Ovary (tissue), 3 donors: ENCODE data around the gene STUM.

Experiments
- EP300 ChIP-seq: sonication (generic); formaldehyde crosslinking; IDR thresholded peaks from one replicate; pipeline ENCODE4 v1.6.1; 2017; ENCODE audit warnings: antibody characterized with exemption
- TF ChIP-seq, protein P1 (sequence below), 3 donors: fragments of 450-650 bp in 2 of 3; fragments of 200-600 bp in 1 of 3; IDR thresholded peaks; one replicate each; pipeline versions ENCODE4 v1.5.1 to v1.8.0; 2016 to 2022; ENCODE audit warnings: antibody characterized with exemption in 3 of 3, mild to moderate bottlenecking in 1 of 3
- donor health status: DM: no; HTN: no; CAD: no.

DNA sequence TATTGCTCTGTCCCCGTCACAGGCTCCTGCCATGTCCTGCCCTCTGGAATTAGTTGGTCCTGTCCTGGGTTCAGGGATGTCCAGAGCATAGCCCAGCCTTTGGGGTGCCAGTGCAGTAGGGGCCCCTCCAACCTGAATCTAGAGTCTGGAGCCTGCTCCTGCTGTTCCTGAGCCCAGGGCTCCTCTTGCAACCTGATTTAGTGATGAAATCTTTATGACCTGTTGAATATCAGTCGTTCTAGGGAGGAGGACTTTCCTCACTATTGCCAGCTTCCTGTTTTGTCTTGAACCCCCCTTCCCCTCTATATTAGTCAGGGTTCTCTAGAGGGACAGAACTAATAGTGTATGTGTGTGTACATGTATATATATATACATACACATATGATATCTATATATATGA, 42.5 kb upstream of the STUM start:
- TF ChIP-seq, protein P1, sequence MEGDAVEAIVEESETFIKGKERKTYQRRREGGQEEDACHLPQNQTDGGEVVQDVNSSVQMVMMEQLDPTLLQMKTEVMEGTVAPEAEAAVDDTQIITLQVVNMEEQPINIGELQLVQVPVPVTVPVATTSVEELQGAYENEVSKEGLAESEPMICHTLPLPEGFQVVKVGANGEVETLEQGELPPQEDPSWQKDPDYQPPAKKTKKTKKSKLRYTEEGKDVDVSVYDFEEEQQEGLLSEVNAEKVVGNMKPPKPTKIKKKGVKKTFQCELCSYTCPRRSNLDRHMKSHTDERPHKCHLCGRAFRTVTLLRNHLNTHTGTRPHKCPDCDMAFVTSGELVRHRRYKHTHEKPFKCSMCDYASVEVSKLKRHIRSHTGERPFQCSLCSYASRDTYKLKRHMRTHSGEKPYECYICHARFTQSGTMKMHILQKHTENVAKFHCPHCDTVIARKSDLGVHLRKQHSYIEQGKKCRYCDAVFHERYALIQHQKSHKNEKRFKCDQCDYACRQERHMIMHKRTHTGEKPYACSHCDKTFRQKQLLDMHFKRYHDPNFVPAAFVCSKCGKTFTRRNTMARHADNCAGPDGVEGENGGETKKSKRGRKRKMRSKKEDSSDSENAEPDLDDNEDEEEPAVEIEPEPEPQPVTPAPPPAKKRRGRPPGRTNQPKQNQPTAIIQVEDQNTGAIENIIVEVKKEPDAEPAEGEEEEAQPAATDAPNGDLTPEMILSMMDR (IDR thresholded peaks at IDR 0.05), result no peak
- TF ChIP-seq EP300, result no peak
